DOHH2 (cell line): ENCODE results near the gene LTB4R2.

Source experiments
- CTCF ChIP-seq: fragments of 200-600 bp; sonication (generic); IDR thresholded peaks from one replicate; pipeline ENCODE4 v1.5.1; 2014; ENCODE audit warnings: antibody characterized with exemption, mild to moderate bottlenecking, low read depth, low read length; ENCODE audit not compliant: poor library complexity, severe bottlenecking
- EZH2phosphoT487 ChIP-seq: fragments of 200-600 bp; sonication (generic); IDR thresholded peaks from 2 replicates; pipeline ENCODE4 v1.6.1; 2017; ENCODE audit warnings: borderline replicate concordance, mild to moderate bottlenecking, antibody characterized with exemption, low read length, moderate library complexity, mixed read lengths

- TF ChIP-seq CTCF = no peak
- TF ChIP-seq EZH2phosphoT487 = no peak
These were observed 5.9 kb upstream of the LTB4R2 start for GRCh38 chr14:24304019-24304387.
